Neuronal stem cell (in vitro differentiated cells): ENCODE measurements around the gene ERH.

Experiments used
- DNase-seq: peaks from one replicate; pipeline ENCODE4 v3.0.0-alpha.2; 2013; ENCODE audit warnings: low spot score
- H2AFZ ChIP-seq: one replicate; pipeline ENCODE4 v1.6.1; 2013; ENCODE audit warnings: mild to moderate bottlenecking, low read length, inconsistent platforms
- H2AK5ac ChIP-seq: 2 replicates; pipeline ENCODE4 v1.6.1; 2013; ENCODE audit warnings: low read depth, mild to moderate bottlenecking, inconsistent platforms, low read length, moderate library complexity, mixed read lengths
- H2BK120ac ChIP-seq: 2 replicates; pipeline ENCODE4 v1.6.1; 2013; ENCODE audit warnings: low read depth, mild to moderate bottlenecking, inconsistent platforms, low read length, moderate library complexity, mixed read lengths
- H2BK12ac ChIP-seq: one replicate; pipeline ENCODE4 v1.6.1; 2013; ENCODE audit warnings: low read length, inconsistent platforms
- H2BK15ac ChIP-seq: 2 replicates; pipeline ENCODE4 v1.6.1; 2013; ENCODE audit warnings: mild to moderate bottlenecking, low read length, inconsistent platforms, mixed read lengths
- H2BK5ac ChIP-seq: one replicate; pipeline ENCODE4 v1.6.1; 2013; ENCODE audit warnings: inconsistent platforms, mild to moderate bottlenecking, low read length, moderate library complexity
- H3K14ac ChIP-seq: one replicate; pipeline ENCODE4 v1.6.1; 2013; ENCODE audit warnings: low read length, inconsistent platforms
- H3K18ac ChIP-seq: 2 replicates; pipeline ENCODE4 v1.6.1; 2013; ENCODE audit warnings: low read length, inconsistent platforms
- H3K23ac ChIP-seq: 2 replicates; pipeline ENCODE4 v1.6.1; 2013; ENCODE audit warnings: low read depth, mild to moderate bottlenecking, mixed read lengths, low read length, inconsistent platforms; ENCODE audit not compliant: poor library complexity
- H3K27ac ChIP-seq: replicated peaks from 3 replicates; pipeline ENCODE4 v1.5.1; 2013; ENCODE audit warnings: low read length, inconsistent platforms
- H3K27me3 ChIP-seq, 3 experiments: 2 replicates each; pipeline ENCODE4 v1.6.1; 2013; ENCODE audit warnings: low read length in 3 of 3, mild to moderate bottlenecking in 2 of 3, inconsistent platforms in 1 of 3, low read depth in 1 of 3, mixed read lengths in 1 of 3, moderate library complexity in 1 of 3; ENCODE audit not compliant: control insufficient read depth in 3 of 3, insufficient read depth in 3 of 3
- H3K36me3 ChIP-seq, 2 donors: replicated peaks in 1 of 2; 2 replicates each; pipeline ENCODE4 v1.6.1; 2013; ENCODE audit warnings: low read length in 2 of 2; ENCODE audit not compliant: control insufficient read depth in 2 of 2, insufficient read depth in 2 of 2
- H3K4ac ChIP-seq: 2 replicates; pipeline ENCODE4 v1.6.1; 2013; ENCODE audit warnings: inconsistent platforms, mild to moderate bottlenecking, low read length, moderate library complexity
- H3K4me1 ChIP-seq, 2 donors: 1 replicate in 1 of 2; 2 replicates in 1 of 2; pipeline ENCODE4 v1.6.1; 2013; ENCODE audit warnings: low read length in 2 of 2, low read depth in 1 of 2; ENCODE audit not compliant: control insufficient read depth in 2 of 2, insufficient read depth in 1 of 2
- H3K4me2 ChIP-seq: one replicate; pipeline ENCODE4 v1.6.1; 2013; ENCODE audit warnings: mild to moderate bottlenecking, low read length, inconsistent platforms; ENCODE audit not compliant: insufficient read depth, poor library complexity, severe bottlenecking
- H3K4me3 ChIP-seq, 2 donors: 2 replicates each; pipeline ENCODE4 v1.5.1; 2013; ENCODE audit warnings: low read length in 2 of 2, mild to moderate bottlenecking in 2 of 2, inconsistent platforms in 1 of 2, moderate library complexity in 1 of 2
- H3K79me1 ChIP-seq: one replicate; pipeline ENCODE4 v1.6.1; 2013; ENCODE audit warnings: low read depth, mild to moderate bottlenecking, inconsistent platforms, low read length, moderate library complexity
- H3K9ac ChIP-seq: one replicate; pipeline ENCODE4 v1.6.1; 2013; ENCODE audit warnings: mild to moderate bottlenecking, low read depth, low read length, inconsistent platforms; ENCODE audit not compliant: poor library complexity
- H3K9me3 ChIP-seq, 2 donors: replicated peaks in 1 of 2; 2 replicates each; pipeline versions ENCODE3 to v1.6.1; 2013; ENCODE audit warnings: low read length in 2 of 2, mild to moderate bottlenecking in 2 of 2, inconsistent platforms in 1 of 2, low read depth in 1 of 2, mixed read lengths in 1 of 2, moderate library complexity in 1 of 2; ENCODE audit not compliant: control insufficient read depth in 2 of 2, insufficient read depth in 1 of 2
- H4K8ac ChIP-seq: one replicate; pipeline ENCODE4 v1.6.1; 2013; ENCODE audit warnings: low read depth, mild to moderate bottlenecking, inconsistent platforms, low read length, moderate library complexity
- H4K91ac ChIP-seq: one replicate; pipeline ENCODE4 v1.6.1; 2013; ENCODE audit warnings: low read length, low read depth, mild to moderate bottlenecking, inconsistent platforms; ENCODE audit not compliant: poor library complexity
- WGBS, 2 donors: extraction: QIAGEN DNeasy Blood & Tissue Kit; methylation state at CpG; one replicate each; pipeline ENCODE4 v1.1.7; 2013; ENCODE audit warnings: missing lambda C conversion rate in 2 of 2, mixed read lengths in 1 of 2; ENCODE audit not compliant: insufficient read length in 2 of 2, insufficient replicate concordance in 1 of 2; ENCODE audit errors: extremely low coverage in 2 of 2; 5-methylcytosine and 5-hydroxymethylcytosine counted together

Gene ERH

DNA sequence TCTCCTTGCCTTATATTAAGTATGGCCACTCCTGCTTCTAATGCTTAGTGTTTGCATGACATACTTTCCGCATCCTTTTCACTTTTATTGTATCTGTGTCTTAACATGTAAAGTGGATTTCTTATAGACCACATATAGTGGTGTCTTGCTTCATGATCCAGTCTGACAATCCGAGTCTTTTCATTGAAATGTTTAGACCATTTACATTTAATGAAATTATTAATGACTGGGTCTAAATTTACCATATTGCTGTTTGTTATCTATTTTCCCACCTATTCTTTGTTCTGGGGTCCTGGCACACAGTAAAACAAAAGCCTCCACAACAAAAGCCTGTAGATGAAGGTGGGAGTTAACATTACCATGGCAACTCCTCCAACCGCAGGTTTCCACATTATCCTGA, 22.9 kb downstream of the ERH start:
- no CpG with 5 or more reads among the region's 3 CpGs for WGBS, 2 donors

DNA sequence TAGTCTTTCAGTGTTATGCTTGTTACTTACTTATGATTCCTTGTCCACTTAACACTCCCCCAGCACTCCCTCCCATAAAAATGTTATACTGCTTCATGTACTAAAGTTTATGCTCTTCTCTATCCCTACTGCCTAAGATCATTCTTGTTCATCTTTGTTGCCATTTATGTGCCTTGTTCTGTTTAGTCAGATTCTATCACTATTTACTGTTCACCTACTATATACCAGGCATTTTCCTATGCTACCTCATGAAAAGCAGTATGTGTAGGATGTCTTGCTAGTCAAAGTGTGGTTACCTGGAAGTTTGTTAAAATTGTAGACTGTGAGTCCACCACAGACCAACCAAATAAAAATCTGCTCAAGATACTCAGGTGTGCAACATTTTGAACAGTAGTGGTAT, 23.9 kb downstream of the ERH start:
- H2BK15ac ChIP-seq: no peak overlapping the region
- H3K36me3 ChIP-seq: peaks cover 8 to 62% of the 10 kb centered on the region in 2 donors
- H3K9me3 ChIP-seq: peaks cover 0 to 27% of the 10 kb centered on the region in 2 donors
- no peak overlapping the region for H2BK120ac ChIP-seq
- no peak overlapping the region for H3K23ac ChIP-seq
- H3K14ac ChIP-seq: no peak overlapping the region
- H2AK5ac ChIP-seq: no peak overlapping the region
- no peaks in the 10 kb centered on the region for H3K4me1 ChIP-seq
- no peak overlapping the region for H4K91ac ChIP-seq
- H3K27ac ChIP-seq: no peak overlapping the region
- no peak overlapping the region for H3K18ac ChIP-seq
- H3K27me3 ChIP-seq: no peaks in the 10 kb centered on the region
- H3K4me3 ChIP-seq: no peak overlapping the region
- no peak overlapping the region for H2AFZ ChIP-seq
- no peaks in the 10 kb centered on the region for H3K79me1 ChIP-seq
- no peak overlapping the region for H3K4me2 ChIP-seq
- DNase-seq: no peak
- no peak overlapping the region for H3K4ac ChIP-seq
- no peak overlapping the region for H3K9ac ChIP-seq
- no peak overlapping the region for H4K8ac ChIP-seq
- H2BK12ac ChIP-seq: no peak overlapping the region
- no peak overlapping the region for H2BK5ac ChIP-seq

More for the DNA sequence above, 22.9 kb downstream of the ERH start:
- Histone ChIP-seq H2AK5ac (no peak overlapping the region), H3K4ac (no peak overlapping the region), H3K9ac (no peak overlapping the region), H3K23ac (no peak overlapping the region), H2BK15ac (no peak overlapping the region), H3K27ac (no peak overlapping the region), H3K36me3 (peaks cover 8 to 72% of the 10 kb centered on the region in 2 donors), H2AFZ (no peak overlapping the region), H3K4me1 (no peaks in the 10 kb centered on the region), H3K27me3 (no peaks in the 10 kb centered on the region), H3K14ac (no peak overlapping the region), H3K4me2 (no peak overlapping the region), H2BK5ac (no peak overlapping the region), H2BK12ac (no peak overlapping the region), H4K91ac (no peak overlapping the region), H3K4me3 (no peak overlapping the region), H2BK120ac (no peak overlapping the region), H3K18ac (no peak overlapping the region), H3K9me3 (peaks cover 0 to 27% of the 10 kb centered on the region in 2 donors), H4K8ac (no peak overlapping the region), H3K79me1 (no peaks in the 10 kb centered on the region)
- DNase-seq: no peak

GRCh38 chr14:69373104-69373503, 25.0 kb downstream of the ERH start:
- Histone ChIP-seq H3K23ac (no peak overlapping the region), H2BK15ac (no peak overlapping the region), H3K4me2 (no peak overlapping the region), H3K4me1 (no peaks in the 10 kb centered on the region), H3K9me3 (peaks cover 0 to 27% of the 10 kb centered on the region in 2 donors), H3K79me1 (no peaks in the 10 kb centered on the region), H3K27me3 (no peaks in the 10 kb centered on the region), H2BK12ac (no peak overlapping the region), H2AK5ac (no peak overlapping the region), H4K91ac (no peak overlapping the region), H3K4ac (no peak overlapping the region), H3K18ac (no peak overlapping the region), H2BK5ac (no peak overlapping the region), H3K27ac (no peak overlapping the region), H3K14ac (no peak overlapping the region), H2BK120ac (no peak overlapping the region), H4K8ac (no peak overlapping the region), H3K9ac (no peak overlapping the region), H3K36me3 (peaks cover 8 to 51% of the 10 kb centered on the region in 2 donors), H2AFZ (no peak overlapping the region), H3K4me3 (no peak overlapping the region)
- WGBS, 2 donors: no CpG with 5 or more reads among the region's 1 CpG
- DNase-seq: no peak

DNA sequence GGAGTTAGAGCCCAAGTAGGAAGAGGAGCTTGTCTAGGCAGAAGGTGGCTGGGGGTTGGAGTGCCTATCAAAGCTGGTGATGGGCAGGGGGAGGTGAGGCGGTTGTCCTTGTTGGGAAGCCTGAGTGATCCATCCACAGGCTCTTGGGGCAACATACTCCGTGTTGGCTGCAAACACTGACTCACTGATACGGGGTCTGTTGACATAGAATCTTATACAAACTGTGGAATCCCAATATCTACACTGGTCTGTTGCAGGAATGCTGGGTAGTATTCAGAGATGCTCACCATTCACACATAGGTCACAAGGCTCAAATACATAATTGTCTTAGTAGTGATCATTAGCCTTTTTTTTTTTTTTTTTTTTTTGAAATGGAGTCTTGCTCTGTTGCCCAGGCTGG, 26.0 kb downstream of the ERH start:
- no peak overlapping the region for H2BK5ac ChIP-seq
- H3K27ac ChIP-seq: no peak overlapping the region
- no CpG with 5 or more reads among the region's 3 CpGs for WGBS, 2 donors
- H2BK15ac ChIP-seq: no peak overlapping the region
- no peak overlapping the region for H3K4me3 ChIP-seq
- H3K4me2 ChIP-seq: no peak overlapping the region
- H3K9ac ChIP-seq: no peak overlapping the region
- DNase-seq: no peak
- H3K4me1 ChIP-seq: no peaks in the 10 kb centered on the region
- no peak overlapping the region for H2AK5ac ChIP-seq
- H3K14ac ChIP-seq: no peak overlapping the region
- H4K8ac ChIP-seq: no peak overlapping the region
- peaks cover 8 to 41% of the 10 kb centered on the region in 2 donors for H3K36me3 ChIP-seq
- H2BK120ac ChIP-seq: no peak overlapping the region
- no peak overlapping the region for H3K4ac ChIP-seq
- H3K9me3 ChIP-seq: peaks cover 0 to 26% of the 10 kb centered on the region in 2 donors
- H4K91ac ChIP-seq: no peak overlapping the region
- H3K27me3 ChIP-seq: no peaks in the 10 kb centered on the region
- no peak overlapping the region for H2BK12ac ChIP-seq
- no peak overlapping the region for H3K18ac ChIP-seq
- H3K79me1 ChIP-seq: no peaks in the 10 kb centered on the region
- no peak overlapping the region for H2AFZ ChIP-seq
- no peak overlapping the region for H3K23ac ChIP-seq
